Measurements from ENCODE around the gene DUOXA2.
"Not testable (repeated sequence)": the region's sequence is repeated elsewhere in the genome, so short reads cannot be mapped to it uniquely, and the experiment has no call there.

DUOXA2 gene

DNA sequence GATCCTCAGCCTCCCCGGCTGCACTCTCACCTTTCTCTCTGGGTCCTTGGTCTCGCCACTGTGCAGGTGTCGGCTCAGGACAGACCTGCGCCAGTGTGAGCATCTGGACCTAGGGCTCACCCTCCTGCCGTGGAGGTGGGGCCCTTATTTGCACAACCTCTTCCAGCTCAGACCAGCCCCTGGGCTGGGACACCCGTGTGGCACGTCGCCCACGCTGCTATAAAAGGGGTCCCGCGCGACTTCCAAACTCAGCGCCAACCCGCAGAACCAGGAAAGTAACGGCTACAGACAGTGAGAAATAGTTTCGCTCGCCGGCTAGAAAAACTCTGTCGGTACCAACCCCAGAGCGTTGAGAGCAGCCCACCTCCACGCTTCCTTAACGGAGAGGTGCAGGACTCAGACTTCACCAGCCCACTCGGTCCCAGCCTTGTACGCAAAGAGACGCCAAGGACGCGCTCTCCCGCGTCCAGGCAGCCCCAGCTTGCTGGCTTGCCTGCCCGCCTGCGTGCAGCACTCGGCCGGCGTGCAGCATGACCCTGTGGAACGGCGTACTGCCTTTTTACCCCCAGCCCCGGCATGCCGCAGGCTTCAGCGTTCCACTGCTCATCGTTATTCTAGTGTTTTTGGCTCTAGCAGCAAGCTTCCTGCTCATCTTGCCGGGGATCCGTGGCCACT, at the start of gene DUOXA2, which contains the start of gene DUOX2:
Gene DUOXA2 (plus strand): TSS at position 251 of the 675 bp plus-strand sequence. CDS start 280 bp downstream, at position 531.
Gene DUOX2 (minus strand): TSS at position 97 of the 675 bp plus-strand sequence. CDS start 761 bp downstream, outside the sequence.
- Histone ChIP-seq H3K4me3 (ENCODE audit: low read length) (no peak within 1 kb of the TSS), H3K4me1 (ENCODE audit: control insufficient read depth, insufficient read depth, low read length) (peaks cover 50% of the 10 kb centered on the region), H3K9ac (ENCODE audit: low read length) (peak within 1 kb of the TSS; percentile 5), H3K9me3 (ENCODE audit: control insufficient read depth, low read length) (no peaks in the 10 kb centered on the region), H3K36me3 (ENCODE audit: control insufficient read depth, insufficient read depth, low read length) (no peaks in the 10 kb centered on the region), H3K27me3 (ENCODE audit: control insufficient read depth, insufficient read depth, low read length) (peaks cover 81% of the 10 kb centered on the region)

DNA sequence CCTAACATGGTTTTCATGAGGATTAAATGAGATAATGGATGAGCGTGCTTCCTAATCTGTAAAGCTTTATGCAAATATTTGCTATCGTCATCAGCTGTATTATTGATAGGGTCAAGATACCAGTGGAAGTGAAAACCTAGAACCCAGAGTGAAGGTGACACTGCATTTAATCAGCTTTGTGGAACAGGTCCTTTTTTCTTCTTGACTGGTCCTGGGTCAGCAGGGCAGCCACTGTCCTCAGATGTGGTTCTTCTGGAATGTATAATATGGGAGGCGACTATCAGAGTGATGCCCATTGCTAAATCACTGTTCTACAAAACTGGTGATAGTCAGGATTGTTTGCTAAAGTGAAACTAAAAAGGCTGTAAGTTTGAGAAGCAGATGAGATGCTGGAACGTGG, 49.7 kb upstream of the DUOXA2 start:
- H3K27me3 ChIP-seq (ENCODE audit: control insufficient read depth, insufficient read depth, low read length): no peaks in the 10 kb centered on the region
- no peaks in the 10 kb centered on the region for H3K36me3 ChIP-seq (ENCODE audit: control insufficient read depth, insufficient read depth, low read length)
- peaks cover 3% of the 10 kb centered on the region for H3K4me1 ChIP-seq (ENCODE audit: control insufficient read depth, insufficient read depth, low read length)
- no peak overlapping the region for H3K4me3 ChIP-seq (ENCODE audit: low read length)
- no peak overlapping the region for H3K9ac ChIP-seq (ENCODE audit: low read length)
- no peaks in the 10 kb centered on the region for H3K9me3 ChIP-seq (ENCODE audit: control insufficient read depth, low read length)

GRCh38 chr15:45069942-45070360, 44.2 kb upstream of the DUOXA2 start:
- H3K9ac ChIP-seq (ENCODE audit: low read length); H3K36me3 ChIP-seq (ENCODE audit: control insufficient read depth, insufficient read depth, low read length); H3K9me3 ChIP-seq (ENCODE audit: control insufficient read depth, low read length); H3K4me3 ChIP-seq (ENCODE audit: low read length); H3K27me3 ChIP-seq (ENCODE audit: control insufficient read depth, insufficient read depth, low read length); H3K4me1 ChIP-seq (ENCODE audit: control insufficient read depth, insufficient read depth, low read length): not testable (repeated sequence)

GRCh38 chr15:45073602-45074001, 40.5 kb upstream of the DUOXA2 start:
- not testable (repeated sequence) for H3K36me3 ChIP-seq (ENCODE audit: control insufficient read depth, insufficient read depth, low read length); H3K9ac ChIP-seq (ENCODE audit: low read length); H3K27me3 ChIP-seq (ENCODE audit: control insufficient read depth, insufficient read depth, low read length); H3K4me3 ChIP-seq (ENCODE audit: low read length); H3K9me3 ChIP-seq (ENCODE audit: control insufficient read depth, low read length)
- H3K4me1 ChIP-seq (ENCODE audit: control insufficient read depth, insufficient read depth, low read length): peaks cover 13% of the 10 kb centered on the region

DNA sequence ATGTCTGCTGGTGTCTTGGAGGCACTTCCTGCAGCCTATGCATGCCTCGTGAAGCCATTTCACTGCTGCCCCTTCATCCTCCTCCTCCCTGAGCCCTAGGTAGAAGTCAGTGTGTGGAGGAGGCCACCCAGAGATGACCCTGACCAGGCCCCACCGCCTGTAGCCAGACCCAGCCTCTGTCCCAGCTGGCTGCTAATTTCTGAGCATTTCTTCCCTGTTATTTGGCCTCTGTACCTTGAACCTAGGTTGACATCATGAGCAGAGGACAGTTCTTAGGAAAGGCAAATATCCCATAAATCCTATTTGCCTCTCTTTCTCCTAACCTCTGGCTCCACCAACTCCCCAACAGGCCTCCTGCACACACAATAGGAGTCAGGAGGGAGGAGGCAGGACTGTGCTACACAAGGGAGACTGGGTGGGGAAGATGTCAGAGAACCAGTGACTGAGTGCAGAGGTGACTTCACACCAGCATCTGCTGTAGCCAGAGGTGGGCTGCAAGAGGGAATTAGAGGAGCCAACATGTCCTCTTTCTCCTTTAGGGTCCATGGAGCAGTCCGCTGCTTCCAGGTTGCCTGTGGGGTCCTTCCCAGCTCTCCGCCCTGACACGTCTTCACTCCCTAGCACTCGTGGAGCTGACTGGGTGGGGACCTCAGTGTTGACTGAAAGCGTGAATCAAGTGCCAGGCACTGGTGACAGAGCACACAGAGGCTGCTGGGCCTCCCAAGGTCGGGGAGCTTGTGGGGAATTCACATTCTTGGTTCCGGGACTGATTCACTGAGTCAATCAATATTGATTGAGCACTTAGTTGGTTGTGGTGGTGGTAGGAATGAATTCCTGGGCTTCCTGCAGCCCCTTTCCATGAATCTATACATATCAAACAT, 38.4 kb upstream of the DUOXA2 start:
- not testable (repeated sequence) for H3K4me3 ChIP-seq (ENCODE audit: low read length); H3K9ac ChIP-seq (ENCODE audit: low read length); H3K9me3 ChIP-seq (ENCODE audit: control insufficient read depth, low read length); H3K27me3 ChIP-seq (ENCODE audit: control insufficient read depth, insufficient read depth, low read length); H3K36me3 ChIP-seq (ENCODE audit: control insufficient read depth, insufficient read depth, low read length)
- peaks cover 21% of the 10 kb centered on the region for H3K4me1 ChIP-seq (ENCODE audit: control insufficient read depth, insufficient read depth, low read length)

DNA sequence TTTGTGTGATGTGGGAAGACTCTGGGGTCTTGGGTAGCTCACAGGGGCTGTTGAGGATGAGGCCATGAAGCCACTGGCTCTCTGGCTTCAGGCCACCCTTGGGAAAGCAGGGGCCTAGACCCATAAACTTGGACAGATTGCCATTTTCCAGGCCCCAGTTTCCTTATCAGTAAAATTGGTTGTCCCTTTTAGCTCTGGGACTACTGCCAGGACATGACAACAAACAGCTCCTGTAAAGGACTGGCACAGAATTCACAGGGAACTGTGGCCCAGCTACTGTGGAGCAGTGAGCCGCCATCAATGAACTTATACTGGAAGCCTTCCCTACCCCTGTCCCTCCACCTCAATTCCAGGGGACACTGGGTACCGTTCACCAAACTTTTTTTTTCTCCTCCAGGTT, 36.7 kb upstream of the DUOXA2 start:
- not testable (repeated sequence) for H3K4me3 ChIP-seq (ENCODE audit: low read length); H3K9me3 ChIP-seq (ENCODE audit: control insufficient read depth, low read length); H3K27me3 ChIP-seq (ENCODE audit: control insufficient read depth, insufficient read depth, low read length); H3K9ac ChIP-seq (ENCODE audit: low read length); H3K36me3 ChIP-seq (ENCODE audit: control insufficient read depth, insufficient read depth, low read length)
- peaks cover 29% of the 10 kb centered on the region for H3K4me1 ChIP-seq (ENCODE audit: control insufficient read depth, insufficient read depth, low read length)

DNA sequence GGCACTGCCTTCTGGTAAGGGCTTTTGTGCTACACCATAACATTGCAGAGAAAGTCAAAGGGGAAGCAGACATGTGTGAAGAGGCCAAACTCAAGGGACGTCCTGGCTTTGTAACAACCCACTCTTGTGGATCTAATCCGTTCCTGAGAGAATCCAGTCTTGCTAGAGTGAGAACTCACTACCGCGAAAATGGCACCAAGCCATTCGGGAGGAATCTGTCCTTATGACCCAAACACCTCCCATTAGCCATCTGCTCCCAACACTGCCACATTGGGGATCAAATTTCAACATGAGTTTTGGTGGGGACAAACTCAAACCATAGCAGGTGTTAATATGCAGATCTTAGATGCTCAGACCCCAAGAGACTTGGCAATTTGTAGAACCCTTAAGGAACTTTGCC, 34.9 kb upstream of the DUOXA2 start:
- H3K4me1 ChIP-seq (ENCODE audit: control insufficient read depth, insufficient read depth, low read length): peaks cover 42% of the 10 kb centered on the region
- H3K27me3 ChIP-seq (ENCODE audit: control insufficient read depth, insufficient read depth, low read length); H3K36me3 ChIP-seq (ENCODE audit: control insufficient read depth, insufficient read depth, low read length); H3K9ac ChIP-seq (ENCODE audit: low read length); H3K4me3 ChIP-seq (ENCODE audit: low read length); H3K9me3 ChIP-seq (ENCODE audit: control insufficient read depth, low read length): not testable (repeated sequence)

DNA sequence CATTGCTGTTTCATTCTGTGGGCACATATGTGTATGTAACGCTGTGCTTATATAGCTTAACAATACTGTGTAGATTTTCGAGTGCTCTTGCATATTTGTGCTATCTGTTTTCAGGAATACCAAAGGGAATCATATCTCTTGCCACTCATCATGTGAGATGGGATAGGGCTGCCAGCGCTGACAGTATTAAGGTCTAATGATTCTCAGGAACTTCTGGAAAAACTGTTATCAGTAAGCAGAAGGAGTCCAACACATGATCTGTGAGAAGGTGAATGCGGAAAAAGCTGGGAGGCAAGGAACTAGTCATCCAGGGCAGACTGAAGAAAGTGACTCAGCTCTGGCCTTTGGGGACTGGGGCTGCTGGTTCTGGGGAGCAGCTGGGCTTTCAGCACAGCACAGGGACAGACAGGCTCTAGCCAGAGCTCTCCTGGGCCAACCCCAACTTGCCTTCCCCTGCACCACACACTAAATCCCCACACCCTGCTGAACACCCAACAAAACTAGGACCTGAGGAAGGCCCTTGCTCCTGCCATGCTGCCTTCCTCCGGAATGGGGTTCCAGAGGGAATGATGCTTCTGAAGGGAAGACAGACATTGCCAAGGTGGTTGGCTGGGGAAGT, 34.4 kb upstream of the DUOXA2 start:
- not testable (repeated sequence) for H3K9ac ChIP-seq (ENCODE audit: low read length); H3K27me3 ChIP-seq (ENCODE audit: control insufficient read depth, insufficient read depth, low read length); H3K9me3 ChIP-seq (ENCODE audit: control insufficient read depth, low read length); H3K36me3 ChIP-seq (ENCODE audit: control insufficient read depth, insufficient read depth, low read length); H3K4me3 ChIP-seq (ENCODE audit: low read length)
- H3K4me1 ChIP-seq (ENCODE audit: control insufficient read depth, insufficient read depth, low read length): peaks cover 45% of the 10 kb centered on the region

- peaks cover 50% of the 10 kb centered on the region for H3K4me1 ChIP-seq (ENCODE audit: control insufficient read depth, insufficient read depth, low read length)
- not testable (repeated sequence) for H3K27me3 ChIP-seq (ENCODE audit: control insufficient read depth, insufficient read depth, low read length); H3K9me3 ChIP-seq (ENCODE audit: control insufficient read depth, low read length); H3K9ac ChIP-seq (ENCODE audit: low read length); H3K36me3 ChIP-seq (ENCODE audit: control insufficient read depth, insufficient read depth, low read length); H3K4me3 ChIP-seq (ENCODE audit: low read length)
Observed at GRCh38 chr15:45080593-45080992, 33.5 kb upstream of the DUOXA2 start.

DNA sequence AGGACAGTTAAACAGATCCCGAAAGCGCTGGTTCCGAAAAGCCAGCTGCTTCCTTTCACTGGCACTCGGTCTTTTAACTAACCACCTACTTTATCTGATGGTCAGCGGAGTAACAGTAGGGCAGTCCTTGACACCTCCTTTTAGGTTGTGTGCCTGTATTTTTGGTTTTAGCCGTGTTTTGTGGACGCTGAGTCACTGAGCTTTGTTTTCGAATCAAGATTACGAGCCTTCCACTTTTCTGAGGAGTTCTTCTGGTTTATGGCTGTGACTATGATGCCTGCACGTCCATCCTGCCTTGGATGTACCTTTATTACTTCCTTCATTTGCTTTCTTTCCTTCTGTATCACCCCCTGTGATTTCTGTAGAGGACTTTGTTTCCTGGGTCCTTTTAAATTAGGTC, 31.7 kb upstream of the DUOXA2 start:
- H3K9me3 ChIP-seq (ENCODE audit: control insufficient read depth, low read length); H3K27me3 ChIP-seq (ENCODE audit: control insufficient read depth, insufficient read depth, low read length); H3K36me3 ChIP-seq (ENCODE audit: control insufficient read depth, insufficient read depth, low read length); H3K9ac ChIP-seq (ENCODE audit: low read length); H3K4me3 ChIP-seq (ENCODE audit: low read length): not testable (repeated sequence)
- peaks cover 57% of the 10 kb centered on the region for H3K4me1 ChIP-seq (ENCODE audit: control insufficient read depth, insufficient read depth, low read length)

- peaks cover 8% of the 10 kb centered on the region for H3K27me3 ChIP-seq (ENCODE audit: control insufficient read depth, insufficient read depth, low read length)
- peaks cover 53% of the 10 kb centered on the region for H3K4me1 ChIP-seq (ENCODE audit: control insufficient read depth, insufficient read depth, low read length)
- no peak overlapping the region for H3K4me3 ChIP-seq (ENCODE audit: low read length)
- H3K36me3 ChIP-seq (ENCODE audit: control insufficient read depth, insufficient read depth, low read length): no peaks in the 10 kb centered on the region
- H3K9me3 ChIP-seq (ENCODE audit: control insufficient read depth, low read length): no peaks in the 10 kb centered on the region
- H3K9ac ChIP-seq (ENCODE audit: low read length): no peak overlapping the region
Observed at GRCh38 chr15:45083223-45083622, 30.9 kb upstream of the DUOXA2 start.

GRCh38 chr15:45084163-45084562, 30.0 kb upstream of the DUOXA2 start:
- H3K36me3 ChIP-seq (ENCODE audit: control insufficient read depth, insufficient read depth, low read length): no peaks in the 10 kb centered on the region
- H3K9ac ChIP-seq (ENCODE audit: low read length): no peak overlapping the region
- no peak overlapping the region for H3K4me3 ChIP-seq (ENCODE audit: low read length)
- peaks cover 11% of the 10 kb centered on the region for H3K27me3 ChIP-seq (ENCODE audit: control insufficient read depth, insufficient read depth, low read length)
- no peaks in the 10 kb centered on the region for H3K9me3 ChIP-seq (ENCODE audit: control insufficient read depth, low read length)
- peaks cover 55% of the 10 kb centered on the region for H3K4me1 ChIP-seq (ENCODE audit: control insufficient read depth, insufficient read depth, low read length)
